ENCODE results near the gene RASL11B. TPM values are rescaled to one million over a fixed set of nuclear protein-coding genes. Genes with fewer than 3 reads are reported as not detected.
A peak's percentile ranks its signal among the peaks of the same experiment; 100 is the strongest.
"Not testable (repeated sequence)": the region's sequence is repeated elsewhere in the genome, so short reads cannot be mapped to it uniquely, and the experiment has no call there.

The RASL11B gene
- total RNA-seq, 4 donors from 2014 or later, result 2.4 to 9.2 (median 6.5) TPM

DNA sequence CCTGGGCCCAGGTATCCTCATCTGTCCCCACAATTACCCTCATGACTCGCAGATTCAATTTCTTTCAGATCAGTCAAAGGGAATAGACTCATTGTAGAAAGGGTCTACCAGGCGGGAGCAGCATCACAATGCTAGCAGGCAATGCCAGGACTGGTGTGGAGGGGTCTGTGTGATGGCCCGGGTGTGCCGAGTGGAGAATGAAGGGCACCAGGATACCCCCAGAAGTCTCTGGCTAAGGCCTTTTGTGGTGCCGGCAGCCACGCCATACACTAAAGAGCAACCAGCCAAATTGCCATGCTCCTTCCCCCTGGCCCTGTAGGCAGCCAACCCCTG, 37.9 kb upstream of the RASL11B start:
- Histone ChIP-seq H3K4me1 (peaks cover 0 to 2% (median 0%) of the 10 kb centered on the region in 4 donors), H3K27me3 (no peaks in the 10 kb centered on the region), H3K9me3 (no peaks in the 10 kb centered on the region), H3K4me3 (no peak overlapping the region), H3K36me3 (no peaks in the 10 kb centered on the region), H3K27ac (peak overlapping the region in 2 of 4 donors; percentile 76 to 81)
- TF ChIP-seq EP300 (IDR thresholded peaks at IDR 0.05), result no peak
- DNase-seq (ENCODE audit: low spot score in 2 of 2), result no peak
- WGBS, 2 donors, result 82 to 92% methylated on average over 2 to 6 of the region's 6 CpGs

GRCh38 chr4:52824603-52825459, 37.3 kb upstream of the RASL11B start:
- H3K27ac ChIP-seq, result peak overlapping the region in 2 of 4 donors; percentile 76 to 81
- H3K27me3 ChIP-seq, result no peaks in the 10 kb centered on the region
- no peak overlapping the region for H3K4me3 ChIP-seq
- no peaks in the 10 kb centered on the region for H3K9me3 ChIP-seq
- DNase-seq (ENCODE audit: low spot score in 2 of 2), result no peak
- WGBS, 2 donors, result 60 to 69% methylated on average over 11 of the region's 12 CpGs
- H3K36me3 ChIP-seq, result no peaks in the 10 kb centered on the region
- TF ChIP-seq EP300 (IDR thresholded peaks at IDR 0.05) (no peak), POLR2A (IDR thresholded peaks at IDR 0.05) (no peak)
- TF ChIP-seq, protein P1, sequence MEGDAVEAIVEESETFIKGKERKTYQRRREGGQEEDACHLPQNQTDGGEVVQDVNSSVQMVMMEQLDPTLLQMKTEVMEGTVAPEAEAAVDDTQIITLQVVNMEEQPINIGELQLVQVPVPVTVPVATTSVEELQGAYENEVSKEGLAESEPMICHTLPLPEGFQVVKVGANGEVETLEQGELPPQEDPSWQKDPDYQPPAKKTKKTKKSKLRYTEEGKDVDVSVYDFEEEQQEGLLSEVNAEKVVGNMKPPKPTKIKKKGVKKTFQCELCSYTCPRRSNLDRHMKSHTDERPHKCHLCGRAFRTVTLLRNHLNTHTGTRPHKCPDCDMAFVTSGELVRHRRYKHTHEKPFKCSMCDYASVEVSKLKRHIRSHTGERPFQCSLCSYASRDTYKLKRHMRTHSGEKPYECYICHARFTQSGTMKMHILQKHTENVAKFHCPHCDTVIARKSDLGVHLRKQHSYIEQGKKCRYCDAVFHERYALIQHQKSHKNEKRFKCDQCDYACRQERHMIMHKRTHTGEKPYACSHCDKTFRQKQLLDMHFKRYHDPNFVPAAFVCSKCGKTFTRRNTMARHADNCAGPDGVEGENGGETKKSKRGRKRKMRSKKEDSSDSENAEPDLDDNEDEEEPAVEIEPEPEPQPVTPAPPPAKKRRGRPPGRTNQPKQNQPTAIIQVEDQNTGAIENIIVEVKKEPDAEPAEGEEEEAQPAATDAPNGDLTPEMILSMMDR (IDR thresholded peaks at IDR 0.05), result no peak
- peaks cover 0 to 2% (median 0%) of the 10 kb centered on the region in 4 donors for H3K4me1 ChIP-seq

GRCh38 chr4:52825460-52826090, 36.5 kb upstream of the RASL11B start:
- WGBS, 2 donors, result 50 to 53% methylated on average over 3 of the region's 3 CpGs

DNA sequence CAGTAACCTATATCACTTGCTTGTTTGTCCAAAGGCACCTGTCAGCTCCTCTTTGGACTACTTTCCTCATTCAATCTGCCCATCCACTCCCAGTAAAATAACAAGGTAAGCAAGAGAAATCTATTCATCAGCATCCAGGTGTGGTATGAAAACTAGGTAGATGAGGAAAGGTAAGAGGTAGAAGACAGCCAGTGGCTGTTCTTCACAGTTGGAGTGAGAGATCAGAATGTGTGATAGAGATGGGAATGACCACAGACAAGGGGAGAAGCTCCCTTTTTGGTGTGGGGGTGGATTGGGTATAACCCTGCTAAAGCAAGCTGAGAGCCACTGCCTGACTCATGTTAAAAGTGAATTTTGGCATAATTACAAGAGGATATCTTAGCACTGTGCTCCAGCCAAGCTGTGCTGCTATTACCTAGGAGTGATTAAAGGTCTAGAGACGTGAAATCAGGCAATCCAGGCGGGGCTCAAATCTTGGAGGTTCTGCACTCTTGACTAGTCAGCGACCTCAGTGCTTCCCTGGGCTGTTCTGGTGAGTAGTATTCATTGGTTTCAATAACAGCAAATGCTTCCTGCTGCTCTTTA, 28.1 kb upstream of the RASL11B start:
- TF ChIP-seq POLR2A (IDR thresholded peaks at IDR 0.05), result no peak
- TF ChIP-seq EP300 (IDR thresholded peaks at IDR 0.05), result no peak
- TF ChIP-seq, protein P1 (IDR thresholded peaks at IDR 0.05), result no peak
- no peak overlapping the region for H3K27ac ChIP-seq
- no peaks in the 10 kb centered on the region for H3K9me3 ChIP-seq
- H3K4me3 ChIP-seq, result no peak overlapping the region
- DNase-seq (ENCODE audit: low spot score in 2 of 2), result no peak
- H3K4me1 ChIP-seq, result peaks cover 0 to 8% (median 0%) of the 10 kb centered on the region in 4 donors
- H3K27me3 ChIP-seq, result no peaks in the 10 kb centered on the region
- H3K36me3 ChIP-seq, result no peaks in the 10 kb centered on the region
- WGBS, 2 donors, result 73 to 90% methylated on average over 3 of the region's 3 CpGs

More at GRCh38 chr4:52825460-52826090, 36.5 kb upstream of the RASL11B start:
- no peaks in the 10 kb centered on the region for H3K36me3 ChIP-seq
- no peaks in the 10 kb centered on the region for H3K27me3 ChIP-seq
- no peak overlapping the region for H3K4me3 ChIP-seq
- DNase-seq (ENCODE audit: low spot score in 2 of 2), result no peak
- peak overlapping the region in 1 of 4 donors; percentile 17 for H3K27ac ChIP-seq
- peaks cover 0 to 2% (median 0%) of the 10 kb centered on the region in 4 donors for H3K4me1 ChIP-seq
- TF ChIP-seq POLR2A (IDR thresholded peaks at IDR 0.05), result no peak
- TF ChIP-seq EP300 (IDR thresholded peaks at IDR 0.05), result no peak
- TF ChIP-seq, protein P1 (IDR thresholded peaks at IDR 0.05), result no peak
- H3K9me3 ChIP-seq, result no peaks in the 10 kb centered on the region

DNA sequence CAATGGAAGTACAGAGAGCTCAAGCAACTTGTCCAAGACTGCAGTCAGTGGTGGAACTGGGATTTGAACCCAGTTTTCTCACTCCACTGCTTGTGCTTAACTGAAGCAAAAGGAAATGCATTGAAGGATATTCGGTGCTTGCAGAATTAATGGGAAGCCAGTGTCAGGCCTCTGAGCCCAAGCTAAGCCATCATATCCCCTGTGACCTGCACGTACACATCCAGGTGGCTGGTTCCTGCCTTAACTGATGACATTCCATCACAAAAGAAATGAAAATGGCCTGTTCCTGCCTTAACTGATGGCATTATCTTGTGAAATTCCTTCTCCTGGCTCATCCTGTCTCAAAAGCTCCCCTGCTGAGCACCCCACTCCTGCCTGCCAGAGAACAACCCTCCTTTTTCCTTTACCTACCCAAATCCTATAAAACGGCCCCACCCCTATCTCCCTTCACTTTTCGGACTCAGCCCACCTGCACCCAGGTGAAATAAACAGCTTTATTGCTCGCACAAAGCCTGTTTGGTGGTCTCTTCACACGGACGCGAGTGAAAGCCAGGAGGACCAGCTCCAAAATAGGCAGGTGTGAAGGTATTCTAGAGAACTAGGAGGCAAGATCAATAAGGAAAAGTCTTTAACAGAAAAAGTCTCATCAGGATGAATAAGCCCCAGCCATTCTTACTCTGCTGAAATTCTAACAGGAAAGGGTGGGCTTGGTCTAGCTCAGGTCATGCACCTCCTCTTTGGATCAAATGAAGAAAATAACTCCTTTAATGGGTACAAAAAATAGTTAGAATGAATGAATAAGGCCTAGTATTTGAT, 27.3 kb upstream of the RASL11B start:
- H3K4me1 ChIP-seq; H3K4me3 ChIP-seq; H3K27me3 ChIP-seq; H3K36me3 ChIP-seq; H3K27ac ChIP-seq; H3K9me3 ChIP-seq; DNase-seq (ENCODE audit: low spot score in 2 of 2): not testable (repeated sequence)
- WGBS, 2 donors, result 89 to 90% methylated on average over 8 of the region's 8 CpGs

Data from tibial nerve (tissue), 4 donors.